Heart left ventricle (tissue), 16 donors: ENCODE data around the gene HGF. TPM values are rescaled to one million over a fixed set of nuclear protein-coding genes. Genes with fewer than 3 reads are reported as not detected.
A peak's percentile ranks its signal among the peaks of the same experiment; 100 is the strongest.

Experiments used
- ATAC-seq, 4 donors: fragments of 200-7000 bp; cut with Tn5 transposase; one replicate each; pipeline ENCODE4 v1.9.1; 2020 to 2022; ENCODE audit warnings: moderate library complexity in 4 of 4, mild to moderate bottlenecking in 3 of 4, moderate number of reproducible peaks in 1 of 4
- DNase-seq, 5 donors: peaks; one replicate each; pipeline ENCODE4 v3.0.0-alpha.2; 2020
- H3K27ac ChIP-seq, 12 donors: fragments of 200-600 bp; sonication (generic) in 4 of 12; one replicate each; pipeline versions ENCODE4 v1.5.0 to v1.8.0; 2016 to 2022; ENCODE audit warnings: mild to moderate bottlenecking in 2 of 12
- H3K27me3 ChIP-seq, 9 donors: fragments of 200-600 bp; sonication (generic) in 2 of 9; one replicate each; pipeline versions ENCODE4 v1.5.1 to v1.8.0; 2016 to 2022; ENCODE audit warnings: mild to moderate bottlenecking in 3 of 9
- H3K36me3 ChIP-seq, 9 donors: fragments of 200-600 bp; sonication (generic) in 2 of 9; one replicate each; pipeline versions ENCODE4 v1.5.0 to v1.8.0; 2018 to 2022; ENCODE audit warnings: mild to moderate bottlenecking in 2 of 9
- H3K4me1 ChIP-seq, 12 donors: fragments of 200-600 bp; sonication (generic) in 4 of 12; one replicate each; pipeline versions ENCODE4 v1.5.0 to v1.8.0; 2016 to 2022; ENCODE audit warnings: mild to moderate bottlenecking in 3 of 12
- H3K4me3 ChIP-seq, 12 donors: fragments of 200-600 bp; sonication (generic) in 4 of 12; one replicate each; pipeline versions ENCODE4 v1.5.0 to v1.8.0; 2017 to 2022; ENCODE audit warnings: mild to moderate bottlenecking in 9 of 12, moderate library complexity in 4 of 12
- H3K9me3 ChIP-seq, 12 donors: fragments of 200-600 bp; sonication (generic) in 4 of 12; one replicate each; pipeline versions ENCODE4 v1.5.0 to v1.8.0; 2016 to 2022; ENCODE audit warnings: mild to moderate bottlenecking in 1 of 12
- POLR2A ChIP-seq, 2 donors: fragments of 450-650 bp; IDR thresholded peaks; one replicate each; pipeline ENCODE4 v1.6.1; 2017; ENCODE audit warnings: antibody characterized with exemption in 2 of 2, mild to moderate bottlenecking in 2 of 2, moderate library complexity in 2 of 2
- WGBS, 4 donors: extraction: QIAGEN DNeasy Blood & Tissue Kit in 2 of 4; methylation state at CpG; one replicate each; pipeline versions ENCODE4 v1.1.5 to v1.1.7; 2013 to 2018; 5-methylcytosine and 5-hydroxymethylcytosine counted together
- intact Hi-C, 10 donors: fragments of 100-400 bp; cut with DNase I; formaldehyde crosslinking; loops; one replicate each; pipeline versions ENCODE4 v1.11.1 to v1.14.2; 2022
- polyA plus RNA-seq, 2 donors: library from polyadenylated mRNA; stranded (reverse); fragments of 200-250 nt; gene quantifications; one replicate each; pipeline ENCODE4 v1.2.3, GENCODE V29; 2013
- total RNA-seq, 9 donors: library from RNA; depleted of rRNA in 2 of 9; stranded (reverse); fragments of >200 nt in 2 of 9; fragmentation: NEBNext Ultra II Directional in 3 of 9; extraction: Animal tissue kit (Norgen Biotek cat#: 25700) in 3 of 9; gene quantifications; one replicate each; pipeline versions ENCODE4 v1.1.0 to v1.2.4, GENCODE V29; 2016 to 2023
- TF ChIP-seq, protein P1 (sequence below), 12 donors: fragments of 200-600 bp; sonication (generic) in 4 of 12; IDR thresholded peaks; one replicate each; pipeline versions ENCODE4 v1.5.0 to v1.8.0; 2018 to 2022; ENCODE audit warnings: antibody characterized with exemption in 12 of 12, mild to moderate bottlenecking in 5 of 12
- donor health status: ischemic (EF 13 %, LVEDD 7.1; RV severe dilation, severe dysfunction).
- donor health status: healthy with polysubstance abuse.
- donor health status: DM: no; HTN: yes; CAD: no.
- donor health status: DM: no; HTN: no; CAD: no.
- donor health status: ischemic (EF 25% LVEDD 6.9; RV normal size, moderate dysfunction).
- donor health status: ischemic (EF 25% LVEDD 5.7; RV mildly dilated, moderate dysfunction).
- donor health status: healthy.
- donor health status: DM: yes; HTN: yes; CAD: no.
- donor health status: ischemic (EF 35%, LVEDD 5.7; RV mildly dilated, moderate dysfunction).
- donor health status: nonischemic (EF 11% LVEDD 7.7; RV severe dilation, severe dysfunction).
- donor health status: DM: yes; HTN: yes; CAD: no.
- donor health status: PGD.
- donor health status: ischemic (EF 29% LVEDD 5.4; RV normal size, mild dysfunction).
- donor health status: nonischemic (EF 23%, LVEDD 6.1; RV moderate dilation, normal function).

HGF gene
- total and polyA plus RNA-seq, 11 donors: 0.42 to 16.1 (median 3.3) TPM

DNA sequence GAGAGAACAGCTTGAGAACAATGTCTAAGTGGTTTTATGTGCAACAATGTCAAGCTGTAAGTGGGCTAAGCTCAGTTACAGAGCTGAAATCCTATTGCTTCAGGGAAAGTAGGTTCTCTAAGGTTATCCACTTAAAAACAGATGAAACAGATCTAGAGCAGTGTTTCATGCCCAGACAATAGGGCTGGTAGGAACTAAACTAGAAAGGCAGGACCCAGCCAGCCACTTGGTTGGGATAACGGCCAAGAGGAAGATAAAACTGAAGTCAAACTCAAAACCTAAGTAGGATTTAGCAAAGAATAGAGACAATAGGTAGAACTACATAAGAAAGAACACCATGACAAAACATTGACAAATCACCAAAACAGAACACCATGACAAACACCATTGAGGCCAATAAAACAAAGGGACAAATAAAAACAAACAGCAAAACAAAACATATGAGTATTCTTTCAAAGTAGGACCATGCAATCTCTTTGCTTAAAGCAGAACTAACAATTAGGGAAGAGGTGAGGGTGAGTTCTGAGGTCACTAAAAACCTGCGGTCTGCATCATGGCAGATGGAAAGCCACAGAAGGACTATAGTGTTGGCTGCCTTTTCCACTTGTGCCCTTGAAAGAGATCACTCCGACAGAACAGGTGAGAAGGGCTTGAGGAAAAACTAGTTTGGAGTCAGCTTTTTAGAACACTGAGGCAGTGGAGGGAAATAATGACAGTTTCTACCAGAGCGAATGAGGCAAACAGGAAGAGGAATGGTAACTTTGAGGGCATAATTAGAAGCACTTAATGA, 81.0 kb downstream of the HGF start:
- H3K36me3 ChIP-seq: no peaks in the 10 kb centered on the region
- no peak overlapping the region for H3K4me3 ChIP-seq
- intact Hi-C loops: no loop called here
- no peaks in the 10 kb centered on the region for H3K27me3 ChIP-seq
- peaks cover 0 to 27% (median 3%) of the 10 kb centered on the region in 12 donors for H3K4me1 ChIP-seq
- WGBS, 4 donors: 76 to 81% (median 77%) methylated on average over 4 of the region's 4 CpGs
- H3K9me3 ChIP-seq: no peaks in the 10 kb centered on the region
- TF ChIP-seq POLR2A (IDR thresholded peaks at IDR 0.05): no peak
- TF ChIP-seq, protein P1, sequence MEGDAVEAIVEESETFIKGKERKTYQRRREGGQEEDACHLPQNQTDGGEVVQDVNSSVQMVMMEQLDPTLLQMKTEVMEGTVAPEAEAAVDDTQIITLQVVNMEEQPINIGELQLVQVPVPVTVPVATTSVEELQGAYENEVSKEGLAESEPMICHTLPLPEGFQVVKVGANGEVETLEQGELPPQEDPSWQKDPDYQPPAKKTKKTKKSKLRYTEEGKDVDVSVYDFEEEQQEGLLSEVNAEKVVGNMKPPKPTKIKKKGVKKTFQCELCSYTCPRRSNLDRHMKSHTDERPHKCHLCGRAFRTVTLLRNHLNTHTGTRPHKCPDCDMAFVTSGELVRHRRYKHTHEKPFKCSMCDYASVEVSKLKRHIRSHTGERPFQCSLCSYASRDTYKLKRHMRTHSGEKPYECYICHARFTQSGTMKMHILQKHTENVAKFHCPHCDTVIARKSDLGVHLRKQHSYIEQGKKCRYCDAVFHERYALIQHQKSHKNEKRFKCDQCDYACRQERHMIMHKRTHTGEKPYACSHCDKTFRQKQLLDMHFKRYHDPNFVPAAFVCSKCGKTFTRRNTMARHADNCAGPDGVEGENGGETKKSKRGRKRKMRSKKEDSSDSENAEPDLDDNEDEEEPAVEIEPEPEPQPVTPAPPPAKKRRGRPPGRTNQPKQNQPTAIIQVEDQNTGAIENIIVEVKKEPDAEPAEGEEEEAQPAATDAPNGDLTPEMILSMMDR (IDR thresholded peaks at IDR 0.05): no peak
- ATAC-seq (no peak), DNase-seq (no peak)
- no peak overlapping the region for H3K27ac ChIP-seq

DNA sequence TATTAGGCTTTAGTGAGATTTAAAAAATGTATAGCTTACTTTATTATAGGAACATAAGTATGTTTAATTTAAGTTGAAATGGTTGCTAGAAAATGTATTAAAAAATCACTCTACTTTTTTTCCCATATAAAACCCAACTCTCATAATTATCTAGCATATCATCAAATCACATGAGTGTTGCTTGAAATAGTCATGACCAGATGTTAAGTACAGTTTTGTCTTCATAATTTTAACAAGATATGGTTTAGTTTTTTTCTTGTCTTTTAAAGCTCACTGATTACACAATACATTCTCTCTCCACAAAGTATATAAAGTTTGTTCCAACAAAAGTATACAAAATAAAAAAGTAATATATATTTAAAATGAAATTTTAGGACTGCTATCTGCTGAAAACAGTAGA, 82.8 kb downstream of the HGF start:
- peaks cover 0 to 27% (median 3%) of the 10 kb centered on the region in 12 donors for H3K4me1 ChIP-seq
- ATAC-seq: no peak
- H3K27ac ChIP-seq: no peak overlapping the region
- DNase-seq: no peak
- no peaks in the 10 kb centered on the region for H3K9me3 ChIP-seq
- H3K36me3 ChIP-seq: no peaks in the 10 kb centered on the region
- intact Hi-C loops: no loop called here
- TF ChIP-seq, protein P1 (IDR thresholded peaks at IDR 0.05): no peak
- TF ChIP-seq POLR2A (IDR thresholded peaks at IDR 0.05): no peak
- no peak overlapping the region for H3K4me3 ChIP-seq
- no peaks in the 10 kb centered on the region for H3K27me3 ChIP-seq

DNA sequence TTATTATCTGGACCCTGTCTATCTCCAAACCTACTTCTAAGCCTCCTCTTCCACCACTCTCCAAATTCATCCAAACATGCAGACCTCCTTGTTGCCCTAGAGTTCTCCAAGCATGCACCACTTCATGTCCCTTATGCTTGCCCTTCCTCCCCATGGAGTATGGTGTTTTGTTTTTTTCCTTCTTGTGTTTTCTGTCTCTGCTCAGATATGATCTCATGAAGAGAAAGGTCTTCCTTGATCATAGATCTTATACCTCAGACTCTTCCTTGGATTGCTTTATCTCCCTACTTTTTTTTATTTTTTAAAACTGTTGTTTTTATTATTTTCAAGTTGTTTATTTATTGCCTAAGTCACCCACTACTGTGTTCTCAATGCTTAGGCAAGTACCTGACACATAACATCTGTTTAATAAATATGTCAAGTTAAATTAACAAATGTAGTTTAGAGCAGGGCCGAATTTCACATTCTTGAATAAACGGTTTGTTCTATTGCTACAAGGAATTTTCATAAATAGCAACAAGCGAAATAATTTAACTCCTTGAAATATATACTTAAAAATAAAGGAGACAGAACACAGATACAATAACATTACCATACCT, 84.5 kb downstream of the HGF start:
- WGBS, 4 donors: 64 to 74% (median 71%) methylated on average over 3 of the region's 3 CpGs
- Histone ChIP-seq H3K27ac (peak overlapping the region in 5 of 12 donors; percentile 13 to 47 (median 31)), H3K36me3 (no peaks in the 10 kb centered on the region), H3K27me3 (no peaks in the 10 kb centered on the region), H3K9me3 (no peaks in the 10 kb centered on the region), H3K4me3 (no peak overlapping the region), H3K4me1 (peaks cover 0 to 21% (median 3%) of the 10 kb centered on the region in 12 donors)
- DNase-seq: no peak
- TF ChIP-seq, protein P1 (IDR thresholded peaks at IDR 0.05): no peak
- TF ChIP-seq POLR2A (IDR thresholded peaks at IDR 0.05): no peak
- intact Hi-C loops: no loop called here
- ATAC-seq: peak in 1 of 4 donors; percentile 35

DNA sequence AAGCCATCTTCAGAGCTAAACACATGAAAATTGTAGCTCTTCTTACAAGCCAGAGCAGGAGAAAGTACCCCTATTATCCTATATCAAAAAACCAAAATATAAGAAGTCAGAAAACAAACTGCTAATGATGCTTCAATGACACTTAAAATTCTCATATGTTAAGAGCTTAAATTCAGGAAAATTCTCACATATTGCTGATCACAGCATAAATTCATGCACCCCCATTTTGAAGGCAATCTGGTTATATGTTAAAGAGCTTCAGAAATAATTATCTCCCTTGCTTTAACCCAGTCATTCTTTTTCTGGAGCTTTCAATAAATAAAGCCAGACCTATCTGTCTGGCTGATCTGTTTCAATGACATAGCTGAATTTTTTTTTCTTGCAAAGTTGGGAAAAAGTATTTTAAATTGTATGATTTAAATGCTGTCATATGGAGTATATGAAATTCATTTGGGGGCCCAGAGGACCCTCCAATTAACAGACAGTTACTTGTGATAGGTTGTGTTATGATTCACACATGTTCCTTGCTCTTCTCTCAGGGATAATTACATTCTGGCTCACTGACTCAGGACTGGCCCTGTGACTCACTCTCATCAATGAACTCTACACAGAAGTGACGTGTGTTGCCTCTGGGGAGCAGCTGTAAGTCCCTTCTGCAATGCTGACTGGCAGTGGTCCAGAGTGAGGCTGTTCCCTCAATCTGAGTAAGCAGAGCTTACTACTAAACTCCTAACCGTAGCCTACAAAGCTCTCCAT, 85.2 kb downstream of the HGF start:
- no peaks in the 10 kb centered on the region for H3K36me3 ChIP-seq
- WGBS, 4 donors: 2 to 21% (median 15%) methylated on average over 2 of the region's 2 CpGs
- H3K4me3 ChIP-seq: no peak overlapping the region
- intact Hi-C loops: no loop called here
- H3K27me3 ChIP-seq: no peaks in the 10 kb centered on the region
- TF ChIP-seq POLR2A (IDR thresholded peaks at IDR 0.05): no peak
- TF ChIP-seq, protein P1 (IDR thresholded peaks at IDR 0.05): no peak
- peak; percentile 91 to 100 (median 98) for ATAC-seq
- H3K4me1 ChIP-seq: peaks cover 0 to 17% (median 3%) of the 10 kb centered on the region in 12 donors
- DNase-seq: peak; percentile 84 to 96 (median 90)
- H3K27ac ChIP-seq: peak overlapping the region in 6 of 12 donors; percentile 13 to 47 (median 33)
- no peaks in the 10 kb centered on the region for H3K9me3 ChIP-seq
